Upper lobe of left lung (tissue), 6 donors: ENCODE results near the gene UBE2L3. TPM values are rescaled to one million over a fixed set of nuclear protein-coding genes. Genes with fewer than 3 reads are reported as not detected.

Source experiments
- ATAC-seq, 2 donors: fragments of 200-7000 bp; cut with Tn5 transposase; one replicate each; pipeline ENCODE4 v1.9.1; 2022; ENCODE audit warnings: mild to moderate bottlenecking in 2 of 2, moderate library complexity in 2 of 2; ENCODE audit not compliant: low FRiP score in 2 of 2
- DNase-seq, 2 donors: peaks; one replicate each; pipeline ENCODE4 v3.0.0-alpha.2; 2019 to 2020
- H3K27ac ChIP-seq, 4 donors: fragments of 200-600 bp; sonication (generic); one replicate each; pipeline ENCODE4 v1.5.1; 2016 to 2019
- H3K27me3 ChIP-seq, 4 donors: fragments of 200-600 bp; sonication (generic); one replicate each; pipeline ENCODE4 v1.5.1; 2017 to 2019
- H3K36me3 ChIP-seq, 4 donors: fragments of 200-600 bp; sonication (generic); one replicate each; pipeline ENCODE4 v1.5.1; 2016 to 2019
- H3K4me1 ChIP-seq, 4 donors: fragments of 200-600 bp; sonication (generic); one replicate each; pipeline ENCODE4 v1.5.1; 2018 to 2019
- H3K4me3 ChIP-seq, 4 donors: fragments of 200-600 bp; sonication (generic); one replicate each; pipeline ENCODE4 v1.5.1; 2017 to 2019; ENCODE audit warnings: mild to moderate bottlenecking in 2 of 4, moderate library complexity in 1 of 4
- H3K9me3 ChIP-seq, 4 donors: fragments of 200-600 bp; sonication (generic); one replicate each; pipeline ENCODE4 v1.5.1; 2018 to 2019
- EP300 ChIP-seq, 4 donors: sonication (generic); formaldehyde crosslinking; IDR thresholded peaks; one replicate each; pipeline ENCODE4 v1.5.1; 2017; ENCODE audit warnings: antibody characterized with exemption in 4 of 4, control low read depth in 2 of 4
- POLR2A ChIP-seq, 4 donors: fragments of 450-650 bp; IDR thresholded peaks; one replicate each; pipeline ENCODE4 v1.5.1; 2016 to 2017; ENCODE audit warnings: antibody characterized with exemption in 4 of 4, mild to moderate bottlenecking in 2 of 4
- POLR2AphosphoS5 ChIP-seq, 2 donors: sonication (generic); formaldehyde crosslinking; IDR thresholded peaks; one replicate each; pipeline ENCODE4 v1.5.1; 2017; ENCODE audit warnings: antibody characterized with exemption in 2 of 2
- WGBS, 2 donors: methylation state at CpG; one replicate each; pipeline ENCODE4 v1.1.5; 2017 to 2018; 5-methylcytosine and 5-hydroxymethylcytosine counted together
- total RNA-seq, 6 donors: library from RNA; depleted of rRNA in 4 of 6; stranded (reverse); fragments of >200 nt in 4 of 6; gene quantifications; one replicate each; pipeline versions ENCODE4 v1.1.0 to v1.2.1, GENCODE V29; 2016 to 2021
- TF ChIP-seq, protein P1 (sequence below), 6 experiments: fragments of 450-650 bp in 4 of 6; fragments of 200-600 bp in 2 of 6; sonication (generic) in 2 of 6; IDR thresholded peaks; one replicate each; pipeline ENCODE4 v1.5.1; 2016 to 2019; ENCODE audit warnings: antibody characterized with exemption in 6 of 6
- donor health status: DM: no; HTN: no; CAD: no; lungs with moderate emphysema.
- donor health status: DM: no; HTN: yes; CAD: no; lungs with severe emphysema.

UBE2L3 gene
- total RNA-seq, 6 donors from 2014 or later: 24.1 to 45.8 (median 39.2) TPM

DNA sequence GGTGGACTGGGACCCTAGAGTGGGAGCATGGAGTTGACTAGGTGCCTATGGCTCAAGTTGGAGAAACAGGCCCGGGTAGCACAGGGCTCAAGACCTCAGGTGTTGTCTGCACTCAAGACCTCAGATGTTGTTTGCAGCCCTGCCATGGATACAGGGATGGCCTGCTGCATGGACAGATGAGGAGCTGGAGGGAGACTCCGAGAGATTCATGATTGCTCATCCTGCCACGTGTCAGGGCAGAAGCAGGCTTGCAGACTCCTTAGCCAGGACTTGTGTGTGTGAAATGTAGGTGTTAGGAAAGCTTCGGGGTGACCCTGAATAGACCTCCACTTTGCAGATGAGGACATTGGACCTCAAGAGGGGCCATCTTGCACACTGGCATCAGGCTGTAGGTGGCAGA, 66.0 kb downstream of the UBE2L3 start:
- DNase-seq (no peak), ATAC-seq (no peak)
- Histone ChIP-seq H3K4me1 (peaks cover 7 to 17% (median 10%) of the 10 kb centered on the region in 4 donors), H3K9me3 (no peaks in the 10 kb centered on the region), H3K27ac (no peak overlapping the region), H3K4me3 (no peak overlapping the region), H3K36me3 (peaks cover 0 to 2% (median 0%) of the 10 kb centered on the region in 4 donors), H3K27me3 (no peaks in the 10 kb centered on the region)
- WGBS, 2 donors: 85 to 94% methylated on average over 3 to 4 of the region's 4 CpGs
- no peak for TF ChIP-seq POLR2A (IDR thresholded peaks at IDR 0.05)
- TF ChIP-seq, protein P1, sequence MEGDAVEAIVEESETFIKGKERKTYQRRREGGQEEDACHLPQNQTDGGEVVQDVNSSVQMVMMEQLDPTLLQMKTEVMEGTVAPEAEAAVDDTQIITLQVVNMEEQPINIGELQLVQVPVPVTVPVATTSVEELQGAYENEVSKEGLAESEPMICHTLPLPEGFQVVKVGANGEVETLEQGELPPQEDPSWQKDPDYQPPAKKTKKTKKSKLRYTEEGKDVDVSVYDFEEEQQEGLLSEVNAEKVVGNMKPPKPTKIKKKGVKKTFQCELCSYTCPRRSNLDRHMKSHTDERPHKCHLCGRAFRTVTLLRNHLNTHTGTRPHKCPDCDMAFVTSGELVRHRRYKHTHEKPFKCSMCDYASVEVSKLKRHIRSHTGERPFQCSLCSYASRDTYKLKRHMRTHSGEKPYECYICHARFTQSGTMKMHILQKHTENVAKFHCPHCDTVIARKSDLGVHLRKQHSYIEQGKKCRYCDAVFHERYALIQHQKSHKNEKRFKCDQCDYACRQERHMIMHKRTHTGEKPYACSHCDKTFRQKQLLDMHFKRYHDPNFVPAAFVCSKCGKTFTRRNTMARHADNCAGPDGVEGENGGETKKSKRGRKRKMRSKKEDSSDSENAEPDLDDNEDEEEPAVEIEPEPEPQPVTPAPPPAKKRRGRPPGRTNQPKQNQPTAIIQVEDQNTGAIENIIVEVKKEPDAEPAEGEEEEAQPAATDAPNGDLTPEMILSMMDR (IDR thresholded peaks at IDR 0.05): no peak
- no peak for TF ChIP-seq EP300 (IDR thresholded peaks at IDR 0.05)
- no peak for TF ChIP-seq POLR2AphosphoS5 (IDR thresholded peaks at IDR 0.05)

- WGBS, 2 donors: 93 to 95% methylated on average over 13 to 16 of the region's 16 CpGs
- Histone ChIP-seq H3K27ac (no peak overlapping the region), H3K4me1 (peaks cover under 1 to 11% (median 4%) of the 10 kb centered on the region in 4 donors), H3K4me3 (no peak overlapping the region), H3K36me3 (no peaks in the 10 kb centered on the region), H3K27me3 (no peaks in the 10 kb centered on the region), H3K9me3 (no peaks in the 10 kb centered on the region)
- no peak for DNase-seq
- TF ChIP-seq POLR2A (IDR thresholded peaks at IDR 0.05): no peak
- TF ChIP-seq, protein P1 (IDR thresholded peaks at IDR 0.05): no peak
- no peak for ATAC-seq
Measured at GRCh38 chr22:21634081-21634480, 66.6 kb downstream of the UBE2L3 start.

GRCh38 chr22:21634844-21635243, 67.3 kb downstream of the UBE2L3 start:
- 81 to 86% methylated on average over 18 to 19 of the region's 19 CpGs for WGBS, 2 donors
- no peak overlapping the region for H3K27ac ChIP-seq

GRCh38 chr22:21635771-21636510, 68.4 kb downstream of the UBE2L3 start:
- H3K4me3 ChIP-seq: no peak overlapping the region
- ATAC-seq: no peak
- TF ChIP-seq POLR2A (IDR thresholded peaks at IDR 0.05) (no peak), POLR2AphosphoS5 (IDR thresholded peaks at IDR 0.05) (no peak), EP300 (IDR thresholded peaks at IDR 0.05) (no peak)
- TF ChIP-seq, protein P1 (IDR thresholded peaks at IDR 0.05): no peak
- H3K27me3 ChIP-seq: no peaks in the 10 kb centered on the region
- H3K27ac ChIP-seq: no peak overlapping the region
- H3K9me3 ChIP-seq: no peaks in the 10 kb centered on the region
- 83 to 90% methylated on average over 9 to 15 of the region's 15 CpGs for WGBS, 2 donors
- no peaks in the 10 kb centered on the region for H3K36me3 ChIP-seq
- DNase-seq: no peak
- peaks cover 0 to 2% (median under 1%) of the 10 kb centered on the region in 4 donors for H3K4me1 ChIP-seq

More at GRCh38 chr22:21634844-21635243, 67.3 kb downstream of the UBE2L3 start:
- DNase-seq (no peak), ATAC-seq (no peak)
- Histone ChIP-seq H3K9me3 (no peaks in the 10 kb centered on the region), H3K4me3 (no peak overlapping the region), H3K4me1 (peaks cover 0 to 4% (median 1%) of the 10 kb centered on the region in 4 donors), H3K36me3 (no peaks in the 10 kb centered on the region), H3K27me3 (no peaks in the 10 kb centered on the region)
- no peak for TF ChIP-seq POLR2AphosphoS5 (IDR thresholded peaks at IDR 0.05)
- no peak for TF ChIP-seq POLR2A (IDR thresholded peaks at IDR 0.05)
- TF ChIP-seq, protein P1 (IDR thresholded peaks at IDR 0.05): no peak
- no peak for TF ChIP-seq EP300 (IDR thresholded peaks at IDR 0.05)
